NCI-H510A treated with DMSO at 0.1 percent for 48 hours (cell line): ENCODE measurements around the gene CYP2A7.
"Not testable (repeated sequence)": the region's sequence is repeated elsewhere in the genome, so short reads cannot be mapped to it uniquely, and the experiment has no call there.

ENCODE experiments used
- DNase-seq: peaks from one replicate; lab custom pipeline; 2025; lab: John Stamatoyannopoulos, UW

CYP2A7 gene

GRCh38 chr19:40882062-40882461 lies at the start of gene CYP2A7:
Gene CYP2A7, minus strand, starts transcription at chr19:40882231. Its CDS starts 21 bp downstream, at chr19:40882210.
- DNase-seq = not testable (repeated sequence)

GRCh38 chr19:40930799-40931198 lies 48.8 kb upstream of the CYP2A7 start:
- not testable (repeated sequence) for DNase-seq

- not testable (repeated sequence) for DNase-seq
Measured at GRCh38 chr19:40929942-40930341, 47.9 kb upstream of the CYP2A7 start.

GRCh38 chr19:40928850-40929249 lies 46.8 kb upstream of the CYP2A7 start:
- no peak for DNase-seq

- DNase-seq = no peak
Measured at GRCh38 chr19:40927567-40927966, 45.5 kb upstream of the CYP2A7 start.

- not testable (repeated sequence) for DNase-seq
Measured at GRCh38 chr19:40926276-40926675, 44.2 kb upstream of the CYP2A7 start.

GRCh38 chr19:40923934-40924391 lies 41.9 kb upstream of the CYP2A7 start:
- DNase-seq = no peak

GRCh38 chr19:40922237-40923160 lies 40.5 kb upstream of the CYP2A7 start:
- DNase-seq = not testable (repeated sequence)

- peak; percentile 75 for DNase-seq
Measured at GRCh38 chr19:40921005-40921897, 39.2 kb upstream of the CYP2A7 start.

GRCh38 chr19:40920300-40921004 lies 38.4 kb upstream of the CYP2A7 start:
- DNase-seq = peak; percentile 1

GRCh38 chr19:40919530-40920299 lies 37.7 kb upstream of the CYP2A7 start:
- DNase-seq = not testable (repeated sequence)

- not testable (repeated sequence) for DNase-seq
Measured at GRCh38 chr19:40918303-40918702, 36.3 kb upstream of the CYP2A7 start.

- DNase-seq = no peak
Measured at GRCh38 chr19:40908976-40909375, 26.9 kb upstream of the CYP2A7 start.

- no peak for DNase-seq
Measured at GRCh38 chr19:40907968-40908735, 26.1 kb upstream of the CYP2A7 start.

- DNase-seq = no peak
Measured at GRCh38 chr19:40906512-40906911, 24.5 kb upstream of the CYP2A7 start.

GRCh38 chr19:40904673-40905156 lies 22.7 kb upstream of the CYP2A7 start:
- DNase-seq = not testable (repeated sequence)

GRCh38 chr19:40901975-40902750 lies 20.1 kb upstream of the CYP2A7 start:
- not testable (repeated sequence) for DNase-seq

GRCh38 chr19:40900521-40900920 lies 18.5 kb upstream of the CYP2A7 start:
- DNase-seq = not testable (repeated sequence)

- not testable (repeated sequence) for DNase-seq
Measured at GRCh38 chr19:40899964-40900363, 17.9 kb upstream of the CYP2A7 start.
